GM13977 (cell line): ENCODE measurements around the gene SPPL3.
A peak's percentile ranks its signal among the peaks of the same experiment; 100 is the strongest.

Experiments used
- DNase-seq: peaks from one replicate; pipeline ENCODE4 v3.0.0; 2012; ENCODE audit warnings: low spot score
- in situ Hi-C: fragments of 300-500 bp; cut with MboI; formaldehyde crosslinking; loops from one replicate; pipeline ENCODE4 v1.12.0; 2022; ENCODE audit warnings: low sequenced_read_pairs, low pct_unique_long_range_greater_than_20kb, mixed read lengths, inconsistent platforms; ENCODE audit not compliant: unreplicated experiment
- TF ChIP-seq, protein P1 (sequence below): IDR thresholded peaks from 2 replicates; pipeline ENCODE4 v1.5.1; 2012; ENCODE audit warnings: mild to moderate bottlenecking, control low read depth; ENCODE audit not compliant: insufficient read depth; ENCODE audit errors: extremely low read depth, missing control alignments

SPPL3 gene

DNA sequence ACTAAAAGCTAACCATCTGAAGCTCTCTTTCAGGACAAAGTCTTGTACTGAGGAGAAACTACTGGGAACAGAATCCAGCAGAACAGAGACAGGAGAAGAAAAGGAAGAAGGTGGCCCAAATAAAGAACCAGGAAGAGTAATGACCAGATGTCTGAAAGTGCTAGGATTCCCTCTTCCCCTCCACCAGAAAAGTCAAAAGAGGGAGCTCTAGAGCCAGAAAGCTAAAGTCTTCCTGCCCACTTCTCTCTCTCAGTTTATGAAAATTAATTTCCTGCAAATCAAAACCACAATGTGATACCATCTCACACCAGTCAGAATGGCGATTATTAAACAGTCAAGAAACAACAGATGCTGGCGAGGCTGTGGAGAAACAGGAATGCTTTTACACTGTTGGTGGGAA lies 47.2 kb downstream of the SPPL3 start:
- TF ChIP-seq, protein P1, sequence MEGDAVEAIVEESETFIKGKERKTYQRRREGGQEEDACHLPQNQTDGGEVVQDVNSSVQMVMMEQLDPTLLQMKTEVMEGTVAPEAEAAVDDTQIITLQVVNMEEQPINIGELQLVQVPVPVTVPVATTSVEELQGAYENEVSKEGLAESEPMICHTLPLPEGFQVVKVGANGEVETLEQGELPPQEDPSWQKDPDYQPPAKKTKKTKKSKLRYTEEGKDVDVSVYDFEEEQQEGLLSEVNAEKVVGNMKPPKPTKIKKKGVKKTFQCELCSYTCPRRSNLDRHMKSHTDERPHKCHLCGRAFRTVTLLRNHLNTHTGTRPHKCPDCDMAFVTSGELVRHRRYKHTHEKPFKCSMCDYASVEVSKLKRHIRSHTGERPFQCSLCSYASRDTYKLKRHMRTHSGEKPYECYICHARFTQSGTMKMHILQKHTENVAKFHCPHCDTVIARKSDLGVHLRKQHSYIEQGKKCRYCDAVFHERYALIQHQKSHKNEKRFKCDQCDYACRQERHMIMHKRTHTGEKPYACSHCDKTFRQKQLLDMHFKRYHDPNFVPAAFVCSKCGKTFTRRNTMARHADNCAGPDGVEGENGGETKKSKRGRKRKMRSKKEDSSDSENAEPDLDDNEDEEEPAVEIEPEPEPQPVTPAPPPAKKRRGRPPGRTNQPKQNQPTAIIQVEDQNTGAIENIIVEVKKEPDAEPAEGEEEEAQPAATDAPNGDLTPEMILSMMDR = peak; percentile 60
- DNase-seq = no peak
- in situ Hi-C loops = no loop called here

DNA sequence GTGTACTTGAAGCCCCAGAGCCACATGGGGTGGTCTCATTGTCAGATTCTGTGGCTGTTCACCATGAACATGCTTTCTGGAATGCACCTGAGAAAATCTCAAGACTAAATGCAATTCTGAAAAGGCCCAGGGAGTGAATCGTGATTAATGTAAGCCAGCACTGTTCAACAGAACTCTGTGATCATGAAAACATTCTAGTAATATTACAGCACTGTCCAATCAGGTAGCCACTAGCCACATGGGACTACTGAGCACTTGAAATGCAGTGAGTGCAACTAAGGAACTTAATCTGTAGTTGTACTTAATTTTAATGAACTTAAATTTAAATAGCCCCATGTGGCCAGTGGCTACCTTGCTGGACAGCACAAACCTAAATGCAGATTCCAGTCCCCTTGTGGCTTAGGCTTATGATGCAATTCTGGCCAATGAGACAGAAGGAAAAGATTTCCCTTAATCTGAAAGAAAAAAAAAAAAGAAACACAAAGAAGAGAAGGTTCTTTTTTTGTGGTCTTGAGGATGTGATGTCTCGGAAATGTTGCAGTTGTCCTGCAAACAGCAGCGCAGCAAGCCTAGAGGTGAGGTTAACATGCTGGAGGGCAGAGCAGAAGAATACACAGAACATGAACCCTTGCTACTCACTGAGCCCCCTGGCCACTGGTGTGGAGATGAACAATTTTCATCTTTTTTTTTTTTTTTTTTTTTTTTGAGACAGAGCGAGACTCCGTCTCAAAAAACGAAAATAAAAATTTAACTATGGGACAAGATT lies 48.2 kb downstream of the SPPL3 start:
- in situ Hi-C loops = no loop called here
- TF ChIP-seq, protein P1 = no peak
- DNase-seq = no peak

DNA sequence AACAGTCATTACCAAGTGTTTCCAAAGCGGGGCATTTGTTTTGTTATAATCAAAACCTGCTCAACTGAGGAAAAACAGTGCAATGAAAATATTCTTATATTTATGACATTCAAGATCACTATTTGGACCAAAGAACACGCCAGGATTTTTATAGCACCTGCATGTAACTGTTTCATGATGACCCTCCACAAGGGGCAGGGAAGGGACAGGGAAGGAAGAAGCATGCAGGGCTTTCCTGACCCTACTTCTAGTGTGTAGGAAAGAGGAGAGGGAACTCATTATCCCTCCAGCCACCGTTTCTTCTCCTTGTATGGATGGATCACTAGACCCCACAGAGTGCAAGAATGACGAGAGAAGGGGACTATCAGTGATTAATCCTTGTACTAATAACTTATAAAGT lies 49.4 kb downstream of the SPPL3 start:
- TF ChIP-seq, protein P1 = no peak
- in situ Hi-C loops = no loop called here
- DNase-seq = no peak

DNA sequence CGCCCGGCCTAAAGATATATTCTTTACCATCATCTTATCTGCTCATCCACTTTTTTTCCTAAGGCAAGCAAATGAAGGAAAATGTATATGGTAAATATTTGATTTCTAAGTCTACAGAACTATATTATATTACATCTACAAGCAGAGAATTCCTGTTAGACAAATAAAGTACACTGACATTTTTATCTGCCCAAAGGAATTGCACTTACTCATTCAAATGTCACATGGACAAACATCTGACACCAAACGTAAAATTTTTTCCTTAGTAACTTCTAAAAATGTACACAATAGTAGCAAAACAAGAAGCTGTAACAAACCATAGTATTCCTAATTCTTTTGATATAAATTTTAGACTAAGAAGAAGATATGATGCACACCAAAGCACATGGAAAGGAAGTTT lies 51.0 kb downstream of the SPPL3 start:
- DNase-seq = no peak
- TF ChIP-seq, protein P1 = no peak
- in situ Hi-C loops = no loop called here

DNA sequence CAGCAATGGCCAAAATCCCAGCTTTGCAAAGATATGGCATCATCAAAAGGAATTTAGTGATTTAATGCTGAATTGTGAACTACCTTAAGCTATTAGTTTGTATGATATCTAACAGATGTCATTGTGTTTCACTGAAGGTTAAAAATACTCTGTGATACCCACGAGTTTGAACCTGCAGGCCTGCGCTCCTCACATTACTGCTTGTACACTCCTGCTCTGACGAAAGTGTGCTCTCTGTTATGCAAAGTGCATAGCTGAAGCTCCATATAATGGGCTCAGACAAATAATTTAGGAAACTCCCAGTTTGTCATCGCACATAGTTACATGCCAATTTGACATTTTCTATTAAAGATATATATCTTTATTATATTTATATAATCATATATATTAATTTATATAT lies 52.2 kb downstream of the SPPL3 start:
- DNase-seq = no peak
- TF ChIP-seq, protein P1 = no peak

DNA sequence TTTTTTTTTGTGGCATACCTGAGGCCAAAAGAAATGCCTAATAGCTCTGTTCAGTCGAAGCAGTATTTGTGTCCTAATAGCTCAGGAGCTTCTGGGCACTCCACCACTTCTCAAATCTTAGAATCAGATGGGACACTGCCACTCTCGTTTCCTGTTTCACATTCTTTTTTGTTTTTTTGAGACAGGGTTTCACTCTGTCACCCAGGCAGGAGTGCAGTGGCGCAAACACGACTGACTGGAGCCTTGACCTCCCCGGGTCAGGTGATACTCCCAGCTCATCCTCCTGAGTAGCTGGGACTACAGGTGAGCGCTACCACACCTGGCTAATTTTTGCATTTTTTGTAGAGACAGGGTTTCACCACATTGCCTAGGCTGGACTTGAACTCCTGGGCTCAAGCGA lies 52.7 kb downstream of the SPPL3 start:
- TF ChIP-seq, protein P1 = no peak
- no peak for DNase-seq
- in situ Hi-C loops = no loop called here

More for the DNA sequence above, 52.2 kb downstream of the SPPL3 start:
- in situ Hi-C loops = no loop called here
